DMS153 (cell line): ENCODE results near the gene SDCCAG8.

Experiments
- DNase-seq: peaks from one replicate; lab custom pipeline; 2025; lab: John Stamatoyannopoulos, UW

Gene SDCCAG8

GRCh38 chr1:243457363-243457982 is 201.6 kb downstream of the SDCCAG8 start:
- peak; percentile 35 for DNase-seq

- no peak for DNase-seq
Observed at GRCh38 chr1:243459059-243459458, 203.2 kb downstream of the SDCCAG8 start.

- DNase-seq, result no peak
Observed at GRCh38 chr1:243461700-243462099, 205.9 kb downstream of the SDCCAG8 start.

- DNase-seq, result no peak
Observed at GRCh38 chr1:243462929-243463697, 207.3 kb downstream of the SDCCAG8 start.

- no peak for DNase-seq
Observed at GRCh38 chr1:243465081-243465480, 209.2 kb downstream of the SDCCAG8 start.

- DNase-seq, result no peak
Observed at GRCh38 chr1:243465738-243466137, 209.9 kb downstream of the SDCCAG8 start.

- no peak for DNase-seq
Observed at GRCh38 chr1:243469497-243469896, 213.7 kb downstream of the SDCCAG8 start.

GRCh38 chr1:243470502-243470901 is 214.7 kb downstream of the SDCCAG8 start:
- no peak for DNase-seq

- DNase-seq, result no peak
Observed at GRCh38 chr1:243471026-243471685, 215.3 kb downstream of the SDCCAG8 start.

GRCh38 chr1:243471754-243472745 is 216.2 kb downstream of the SDCCAG8 start:
- no peak for DNase-seq

- no peak for DNase-seq
Observed at GRCh38 chr1:243473227-243474135, 217.6 kb downstream of the SDCCAG8 start.

- no peak for DNase-seq
Observed at GRCh38 chr1:243474136-243474881, 218.5 kb downstream of the SDCCAG8 start.

GRCh38 chr1:243474906-243475305 is 219.1 kb downstream of the SDCCAG8 start:
- DNase-seq, result no peak

GRCh38 chr1:243475966-243476365 is 220.1 kb downstream of the SDCCAG8 start:
- no peak for DNase-seq

GRCh38 chr1:243477731-243478290 is 222.0 kb downstream of the SDCCAG8 start:
- no peak for DNase-seq

GRCh38 chr1:243481101-243481500 is 225.3 kb downstream of the SDCCAG8 start:
- DNase-seq, result no peak

GRCh38 chr1:243482141-243483022 is 226.5 kb downstream of the SDCCAG8 start:
- DNase-seq, result no peak

- no peak for DNase-seq
Observed at GRCh38 chr1:243483071-243483771, 227.4 kb downstream of the SDCCAG8 start.
